Measurements from ENCODE around the gene DNAH8.

DNA sequence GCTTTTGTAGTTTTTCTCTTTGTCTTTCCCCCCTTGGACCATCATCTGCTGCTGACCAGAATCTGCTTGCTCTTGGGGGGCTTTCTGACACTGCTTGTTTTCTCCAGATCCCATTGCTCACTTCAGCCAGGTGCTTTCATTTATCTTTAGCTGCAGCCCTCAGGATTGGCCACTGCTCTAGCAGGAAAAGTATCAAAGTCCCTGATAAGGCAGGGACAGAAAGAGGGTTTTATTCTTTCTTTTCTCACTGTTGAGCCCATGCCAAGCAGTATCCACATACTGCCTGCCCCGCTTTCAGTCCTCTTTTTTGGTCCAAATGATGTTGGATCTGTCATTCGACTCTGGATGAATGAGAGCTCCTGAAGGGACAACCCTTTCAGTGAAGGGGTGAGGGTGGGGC is 141.4 kb downstream of the DNAH8 start:
- TF ChIP-seq POLR2A (IDR thresholded peaks at IDR 0.05; ENCODE audit: low read length), result no peak
- TF ChIP-seq GATA1 (IDR thresholded peaks at IDR 0.05; ENCODE audit: low read depth, low read length), result no peak
